ENCODE data around the gene LMLN. TPM values are rescaled to one million over a fixed set of nuclear protein-coding genes. Genes with fewer than 3 reads are reported as not detected.

Gene LMLN
- total and polyA plus RNA-seq, 2 of the 8 experiments (the other 6 are each of a cell fraction or from before 2014, with no cell fraction given) = 3.9 to 5.0 TPM

DNA sequence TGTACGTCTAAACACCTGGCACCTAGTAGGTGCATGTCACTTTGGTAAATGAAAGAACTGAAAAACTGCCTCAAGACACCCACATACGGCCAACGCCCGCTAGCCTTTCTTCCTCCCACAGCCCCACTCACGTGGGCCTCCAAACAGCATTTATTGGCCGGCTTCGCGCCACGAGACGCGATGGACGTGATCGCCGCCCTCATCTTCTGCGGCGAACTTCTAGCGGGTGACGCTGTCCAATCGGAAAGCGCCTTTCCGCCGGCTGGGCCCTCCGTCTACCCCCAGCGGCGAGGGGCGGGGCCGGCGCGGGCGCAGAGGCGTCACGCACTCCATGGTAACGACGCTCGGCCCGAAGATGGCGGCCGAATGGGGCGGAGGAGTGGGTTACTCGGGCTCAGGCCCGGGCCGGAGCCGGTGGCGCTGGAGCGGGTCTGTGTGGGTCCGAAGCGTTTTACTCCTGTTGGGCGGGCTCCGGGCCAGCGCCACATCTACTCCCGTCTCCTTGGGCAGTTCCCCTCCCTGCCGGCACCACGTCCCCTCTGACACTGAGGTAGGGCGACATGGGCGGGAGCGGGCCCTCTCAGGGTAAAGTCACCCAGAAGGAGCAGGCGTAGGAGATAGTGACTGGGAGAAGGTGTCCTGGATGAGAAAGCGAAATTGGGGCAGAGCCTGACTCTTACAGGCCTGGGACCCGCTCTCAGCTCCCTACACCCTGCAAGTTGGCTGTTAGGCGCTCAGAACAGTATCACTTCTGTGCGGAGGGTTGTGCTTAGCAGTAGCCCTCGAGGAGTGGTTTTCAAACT, at the start of gene LMLN (continued):
- 0 out of 2 replicates have a peak, but pooled peaks have one; percentile 22 for TF ChIP-seq NRF1 (IDR thresholded peaks at IDR 0.05; ENCODE audit: low read depth, low read length)
- TF ChIP-seq, protein P1, sequence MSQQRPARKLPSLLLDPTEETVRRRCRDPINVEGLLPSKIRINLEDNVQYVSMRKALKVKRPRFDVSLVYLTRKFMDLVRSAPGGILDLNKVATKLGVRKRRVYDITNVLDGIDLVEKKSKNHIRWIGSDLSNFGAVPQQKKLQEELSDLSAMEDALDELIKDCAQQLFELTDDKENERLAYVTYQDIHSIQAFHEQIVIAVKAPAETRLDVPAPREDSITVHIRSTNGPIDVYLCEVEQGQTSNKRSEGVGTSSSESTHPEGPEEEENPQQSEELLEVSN (IDR thresholded peaks at IDR 0.05) = peak; percentile 65; the same call in 1 of the 2 replicates

Measured in H1 (cell line).